Stimulated activated CD8-positive, alpha-beta memory T cell treated with anti-CD3 and anti-CD28 coated beads, Interleukin-4, amount 100 ng/mL, for 4 hours (primary cell): ENCODE data around the gene CD300A.

Source experiments
- DNase-seq, 2 donors: peaks; one replicate each; pipeline ENCODE4 v3.0.0-alpha.2; 2020; ENCODE audit warnings: low read depth in 2 of 2, low spot score in 1 of 2

CD300A gene

GRCh38 chr17:74454197-74455024 is 12.0 kb upstream of the CD300A start:
- no peak for DNase-seq

GRCh38 chr17:74455025-74455545 is 11.3 kb upstream of the CD300A start:
- no peak for DNase-seq

DNA sequence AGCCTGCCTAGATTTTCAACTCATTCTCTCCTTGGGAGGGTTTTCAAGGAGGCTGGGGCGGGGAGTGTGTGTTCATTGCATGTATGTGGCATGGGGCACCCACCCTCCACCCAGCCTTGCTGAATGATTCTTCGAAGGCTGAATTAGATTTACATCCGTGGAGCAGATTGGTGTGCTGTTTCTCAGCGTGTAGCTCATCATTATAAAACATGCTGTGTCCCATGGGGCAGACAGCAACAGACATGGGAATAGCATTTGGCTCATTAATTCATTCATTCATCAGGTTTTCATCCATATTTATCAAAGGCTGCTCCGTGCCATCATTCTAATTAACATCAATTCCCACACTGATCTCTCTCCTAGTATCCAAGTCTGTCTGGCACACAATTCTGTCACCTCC is 10.6 kb upstream of the CD300A start:
- no peak for DNase-seq

DNA sequence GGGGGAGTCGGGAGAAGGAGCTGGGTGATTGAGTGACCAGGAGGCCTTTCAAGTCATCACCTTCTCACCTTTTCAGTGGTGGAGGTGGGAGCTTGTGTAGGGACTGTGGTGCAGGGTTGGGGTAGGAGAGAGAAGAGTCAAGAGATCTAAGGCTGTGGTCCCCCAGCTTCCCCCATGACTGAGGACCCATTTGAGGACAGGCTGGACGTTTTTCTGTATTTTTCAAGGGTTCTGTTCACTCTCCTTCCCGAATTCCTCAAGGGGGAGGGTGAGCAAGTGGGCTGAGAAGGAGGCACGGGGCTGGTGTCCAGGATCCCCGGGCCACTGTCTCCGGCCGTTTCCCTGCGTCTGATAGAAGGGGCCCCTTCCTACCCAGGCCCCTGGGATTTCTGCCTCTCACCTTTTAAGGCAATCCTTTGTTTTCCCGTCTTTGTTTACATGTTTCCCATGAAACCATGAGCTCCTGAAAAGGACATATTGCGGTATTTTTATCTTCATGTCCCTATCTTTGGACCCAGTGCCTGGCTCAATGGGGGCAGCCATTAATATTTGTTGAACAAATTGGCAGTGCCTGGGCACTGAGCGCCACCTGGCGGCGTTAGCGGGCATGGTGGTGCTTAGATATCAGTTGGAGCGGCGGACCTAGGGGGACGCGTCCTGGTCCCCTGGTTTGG is 9.2 kb upstream of the CD300A start:
- DNase-seq = peak in 1 of 2 donors; percentile 62

- no peak for DNase-seq
Measured at GRCh38 chr17:74457820-74458166, 8.6 kb upstream of the CD300A start.

DNA sequence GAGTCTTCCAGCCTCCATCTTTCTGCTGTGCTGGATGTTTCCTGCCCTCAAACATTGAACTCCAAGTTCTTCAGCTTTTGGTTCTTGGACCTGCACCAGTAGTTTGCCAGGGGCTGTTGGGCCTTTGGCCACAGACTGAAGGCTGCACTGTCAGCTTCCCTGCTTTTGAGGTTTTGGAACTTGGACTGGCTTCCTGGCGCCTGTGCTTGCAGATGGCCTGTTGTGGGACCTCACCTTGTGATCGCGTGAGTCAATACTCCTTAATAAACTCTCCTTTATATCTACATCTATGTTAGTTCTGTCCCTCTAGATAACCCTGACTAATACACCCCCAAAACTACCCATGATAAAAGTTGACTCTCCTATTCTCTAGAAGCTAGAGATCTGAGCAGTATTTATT is 7.6 kb upstream of the CD300A start:
- no peak for DNase-seq

DNA sequence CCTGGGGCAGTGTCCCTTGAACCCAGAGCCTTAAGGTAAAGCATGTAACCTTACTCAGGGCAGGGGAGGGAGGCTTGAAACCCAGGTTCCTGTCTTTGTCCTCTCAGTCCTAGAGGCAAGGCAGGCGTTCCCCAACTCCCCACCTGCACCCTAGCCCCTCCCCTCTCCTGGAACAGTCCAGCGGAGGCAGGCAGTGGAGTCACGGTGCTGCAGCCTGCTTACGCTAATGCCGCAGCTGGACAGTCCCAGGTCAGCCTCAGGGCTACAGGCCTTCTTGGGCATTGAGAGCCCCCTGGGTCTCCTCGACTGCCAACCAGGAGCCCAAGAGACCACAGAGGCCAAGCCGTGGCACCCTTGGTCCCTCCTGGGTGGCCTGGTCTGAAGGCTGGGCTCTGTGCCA is 6.8 kb upstream of the CD300A start:
- DNase-seq = no peak

DNA sequence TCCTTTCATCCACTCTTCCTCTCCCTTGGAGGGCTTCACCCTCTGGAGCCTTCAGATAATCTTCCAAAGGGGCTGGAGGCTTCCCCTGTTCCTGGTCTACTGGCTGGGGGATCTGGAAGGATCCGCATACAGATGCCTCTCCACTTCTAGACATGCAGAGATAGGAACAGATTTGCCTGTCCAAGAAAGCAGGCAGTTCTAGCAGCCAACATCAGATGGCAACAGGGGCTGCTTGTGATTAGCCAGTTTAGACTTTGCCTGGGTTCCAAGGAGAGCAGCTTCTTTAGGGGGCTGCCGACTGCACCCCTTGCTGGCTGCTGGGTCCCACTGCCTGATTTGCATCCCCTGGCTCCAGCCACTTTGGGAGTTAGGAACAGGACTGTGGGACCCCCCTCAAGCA is 6.2 kb upstream of the CD300A start:
- DNase-seq = no peak

- no peak for DNase-seq
Measured at GRCh38 chr17:74460996-74461395, 5.4 kb upstream of the CD300A start.

DNA sequence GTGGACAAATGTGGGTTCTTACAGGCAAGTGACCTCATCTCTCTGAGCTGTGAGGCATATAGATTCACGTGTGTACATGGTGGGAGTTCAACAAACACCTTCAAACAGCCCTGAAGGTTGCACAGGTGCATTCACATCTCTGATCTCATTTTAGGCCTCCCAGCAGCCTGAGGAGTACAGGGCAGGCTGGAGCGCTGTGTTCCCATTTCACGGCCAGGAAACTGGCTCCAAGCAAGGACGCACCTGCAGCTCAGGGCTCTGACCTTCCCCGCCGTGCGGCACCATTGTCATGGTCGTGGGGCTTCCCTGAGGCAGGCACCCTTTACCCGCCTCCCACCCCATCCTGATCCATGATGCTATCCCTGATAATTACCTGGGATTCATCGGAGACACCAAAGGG is 4.8 kb upstream of the CD300A start:
- no peak for DNase-seq

GRCh38 chr17:74464730-74465377 is 1.6 kb upstream of the CD300A start:
- no peak for DNase-seq

- DNase-seq = no peak
Measured at GRCh38 chr17:74465378-74466110, 890 bp upstream of the CD300A start.

GRCh38 chr17:74466828-74467184 is 372 bp downstream of the CD300A start:
- no peak for DNase-seq

- no peak for DNase-seq
Measured at GRCh38 chr17:74467221-74467951, 952 bp downstream of the CD300A start.

GRCh38 chr17:74471341-74471740 is 4.9 kb downstream of the CD300A start:
- no peak for DNase-seq

- DNase-seq = no peak
Measured at GRCh38 chr17:74472890-74473289, 6.5 kb downstream of the CD300A start.

GRCh38 chr17:74473294-74473693 is 6.9 kb downstream of the CD300A start:
- no peak for DNase-seq

GRCh38 chr17:74474043-74474792 is 7.8 kb downstream of the CD300A start:
- DNase-seq = no peak

- DNase-seq = no peak
Measured at GRCh38 chr17:74475189-74475588, 8.8 kb downstream of the CD300A start.

- no peak for DNase-seq
Measured at GRCh38 chr17:74477411-74477810, 11.0 kb downstream of the CD300A start.
